GM06990 (cell line): ENCODE measurements around the gene FLT3LG.
A peak's percentile ranks its signal among the peaks of the same experiment; 100 is the strongest.

Experiments used
- DNase-seq: peaks from one replicate; pipeline ENCODE4 v3.0.0-alpha.2; 2011; ENCODE audit not compliant: insufficient read length; ENCODE audit errors: extremely low read depth
- H3K27me3 ChIP-seq: replicated peaks from 2 replicates; pipeline ENCODE4 v1.6.0; 2011; ENCODE audit warnings: low read length; ENCODE audit not compliant: control insufficient read depth, insufficient read depth
- H3K36me3 ChIP-seq: 2 replicates; pipeline ENCODE4 v1.5.1; 2011; ENCODE audit warnings: low read length; ENCODE audit not compliant: control insufficient read depth, insufficient read depth
- H3K4me3 ChIP-seq: replicated peaks from 2 replicates; pipeline ENCODE4 v1.5.1; 2011; ENCODE audit warnings: low read depth, mild to moderate bottlenecking, control low read depth, low read length
- TF ChIP-seq, protein P1 (sequence below): IDR thresholded peaks from 2 replicates; pipeline ENCODE4 v1.5.1; 2011; ENCODE audit warnings: low read length, control low read depth, mild to moderate bottlenecking, inconsistent platforms; ENCODE audit not compliant: insufficient read depth, poor library complexity, severe bottlenecking

The FLT3LG gene

DNA sequence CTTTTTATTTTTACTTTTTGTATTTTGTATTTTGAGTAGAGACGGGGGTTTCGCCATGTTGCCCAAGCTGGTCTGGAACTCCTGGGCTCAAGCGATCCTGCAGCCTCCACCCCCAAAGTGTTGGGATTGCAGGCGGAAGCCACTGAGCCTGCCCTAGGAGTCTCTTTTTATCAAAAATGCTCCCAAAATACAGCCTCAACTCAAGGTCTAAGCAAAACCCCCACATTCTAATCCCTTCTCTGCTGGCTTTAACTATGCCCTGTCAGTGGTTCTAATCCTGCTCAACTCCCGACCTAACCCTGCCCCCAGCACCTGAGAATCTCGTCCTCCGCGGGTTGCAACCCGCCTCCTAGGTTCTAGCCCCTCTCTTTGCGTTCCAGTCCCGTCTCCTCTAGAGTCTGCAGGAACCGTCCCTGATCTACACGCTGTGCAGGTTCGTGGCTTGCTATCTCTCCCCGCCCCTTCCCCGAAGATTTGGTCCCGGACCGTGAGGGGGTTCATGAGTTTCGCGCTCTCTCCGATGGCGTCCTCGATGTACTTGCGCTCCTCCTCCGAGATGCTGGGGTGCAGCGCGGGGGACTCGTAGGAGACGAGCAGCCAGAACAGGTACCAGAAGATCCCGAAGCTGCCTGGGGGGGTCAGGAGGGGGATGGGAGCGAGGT, 40.6 kb upstream of the FLT3LG start:
- H3K4me3 ChIP-seq, result no peak overlapping the region
- H3K27me3 ChIP-seq, result peaks cover 1% of the 10 kb centered on the region
- TF ChIP-seq, protein P1, sequence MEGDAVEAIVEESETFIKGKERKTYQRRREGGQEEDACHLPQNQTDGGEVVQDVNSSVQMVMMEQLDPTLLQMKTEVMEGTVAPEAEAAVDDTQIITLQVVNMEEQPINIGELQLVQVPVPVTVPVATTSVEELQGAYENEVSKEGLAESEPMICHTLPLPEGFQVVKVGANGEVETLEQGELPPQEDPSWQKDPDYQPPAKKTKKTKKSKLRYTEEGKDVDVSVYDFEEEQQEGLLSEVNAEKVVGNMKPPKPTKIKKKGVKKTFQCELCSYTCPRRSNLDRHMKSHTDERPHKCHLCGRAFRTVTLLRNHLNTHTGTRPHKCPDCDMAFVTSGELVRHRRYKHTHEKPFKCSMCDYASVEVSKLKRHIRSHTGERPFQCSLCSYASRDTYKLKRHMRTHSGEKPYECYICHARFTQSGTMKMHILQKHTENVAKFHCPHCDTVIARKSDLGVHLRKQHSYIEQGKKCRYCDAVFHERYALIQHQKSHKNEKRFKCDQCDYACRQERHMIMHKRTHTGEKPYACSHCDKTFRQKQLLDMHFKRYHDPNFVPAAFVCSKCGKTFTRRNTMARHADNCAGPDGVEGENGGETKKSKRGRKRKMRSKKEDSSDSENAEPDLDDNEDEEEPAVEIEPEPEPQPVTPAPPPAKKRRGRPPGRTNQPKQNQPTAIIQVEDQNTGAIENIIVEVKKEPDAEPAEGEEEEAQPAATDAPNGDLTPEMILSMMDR, result no peak
- no peaks in the 10 kb centered on the region for H3K36me3 ChIP-seq
- DNase-seq, result no peak

DNA sequence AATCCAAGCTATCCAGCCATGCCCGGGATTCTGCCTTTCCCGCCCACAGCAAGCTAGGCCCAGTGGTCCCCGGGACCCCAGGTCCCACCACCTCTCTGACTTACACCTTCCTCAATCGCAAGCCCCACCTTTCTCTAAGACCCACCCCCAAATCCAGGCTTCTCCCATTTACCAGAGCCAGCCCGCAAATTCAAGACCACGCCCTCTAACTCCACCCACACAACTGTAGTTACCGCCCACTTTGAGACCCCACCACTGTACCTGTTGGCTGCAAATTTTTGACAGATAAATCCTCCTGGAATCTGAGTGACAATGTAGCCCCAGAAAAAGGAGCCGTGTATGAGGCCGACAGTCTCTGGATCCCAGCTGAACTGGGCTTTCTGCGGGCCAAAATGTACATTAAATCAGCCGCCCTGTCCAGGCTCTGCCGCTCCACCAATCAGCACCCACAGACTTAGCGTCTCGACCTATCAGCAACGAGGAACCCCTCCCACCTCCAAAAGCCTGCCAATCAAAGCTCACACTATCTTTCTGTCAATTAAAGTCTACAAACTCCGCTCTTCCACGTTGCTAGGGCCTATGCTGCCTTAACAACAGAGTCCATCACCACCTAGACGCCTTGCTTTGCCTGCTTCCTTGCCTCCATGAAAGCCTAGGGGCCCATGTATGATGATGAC, 39.0 kb upstream of the FLT3LG start:
- Histone ChIP-seq H3K27me3 (peaks cover 1% of the 10 kb centered on the region; the same call in 1 of the 2 replicates), H3K36me3 (no peaks in the 10 kb centered on the region), H3K4me3 (no peak overlapping the region)
- TF ChIP-seq, protein P1, result no peak
- DNase-seq, result no peak

DNA sequence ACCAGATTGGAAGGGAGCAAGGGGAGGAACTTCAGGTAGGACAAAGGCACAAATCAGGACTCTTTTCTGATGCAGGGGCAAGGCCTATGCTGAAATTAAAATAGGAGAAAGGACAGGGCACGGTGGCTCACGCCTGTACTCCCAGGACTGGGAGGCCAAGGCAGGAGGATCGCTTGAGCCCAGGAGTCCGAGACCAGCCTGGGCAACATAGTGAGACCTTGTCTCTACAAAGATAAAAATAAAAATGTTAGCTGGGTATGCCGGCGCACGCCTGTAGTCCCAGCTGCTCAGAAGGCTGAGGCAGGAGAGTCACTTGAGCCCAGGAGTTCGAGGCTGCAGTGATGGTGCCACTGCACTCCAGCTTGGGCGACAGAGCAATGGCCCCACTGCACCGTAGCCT, 38.3 kb upstream of the FLT3LG start:
- no peak overlapping the region for H3K4me3 ChIP-seq
- H3K27me3 ChIP-seq, result peaks cover 1% of the 10 kb centered on the region; the same call in 1 of the 2 replicates
- TF ChIP-seq, protein P1, result no peak
- H3K36me3 ChIP-seq, result no peaks in the 10 kb centered on the region
- no peak for DNase-seq

DNA sequence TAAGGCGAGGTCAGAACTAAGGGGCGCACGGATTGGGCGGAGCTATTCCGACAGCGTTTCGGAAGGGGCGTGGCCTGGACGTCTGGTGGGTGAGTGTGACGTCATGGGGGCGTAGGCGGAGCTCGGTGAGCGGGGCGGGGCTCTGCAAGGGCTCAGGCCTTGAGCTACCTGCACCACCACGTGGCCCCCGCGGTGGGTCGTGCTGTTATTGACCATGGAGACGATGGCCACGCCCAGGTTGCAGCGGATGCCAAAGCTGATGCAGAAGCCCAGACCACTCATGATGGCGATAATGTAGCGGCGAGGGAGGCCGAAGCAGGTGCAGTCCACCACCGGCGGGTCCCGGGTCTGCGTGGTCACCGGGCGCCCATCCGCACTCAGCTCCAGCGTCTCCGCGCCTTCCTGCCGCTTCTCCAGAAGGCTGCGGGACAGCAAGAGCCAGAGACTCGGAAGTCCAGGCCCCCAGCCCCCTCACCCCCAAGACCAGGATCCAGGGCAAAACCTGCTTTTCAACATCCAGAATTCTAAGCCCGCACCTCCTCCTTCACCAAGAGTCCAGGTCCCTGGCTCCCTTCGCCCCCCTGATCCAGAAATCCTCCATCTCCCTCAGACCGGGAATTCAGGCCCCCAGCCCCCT, 37.5 kb upstream of the FLT3LG start:
- TF ChIP-seq, protein P1, result no peak
- DNase-seq, result peak; percentile 72
- H3K27me3 ChIP-seq, result peaks cover 3% of the 10 kb centered on the region; the same call in 1 of the 2 replicates
- no peaks in the 10 kb centered on the region for H3K36me3 ChIP-seq
- no peak overlapping the region for H3K4me3 ChIP-seq

DNA sequence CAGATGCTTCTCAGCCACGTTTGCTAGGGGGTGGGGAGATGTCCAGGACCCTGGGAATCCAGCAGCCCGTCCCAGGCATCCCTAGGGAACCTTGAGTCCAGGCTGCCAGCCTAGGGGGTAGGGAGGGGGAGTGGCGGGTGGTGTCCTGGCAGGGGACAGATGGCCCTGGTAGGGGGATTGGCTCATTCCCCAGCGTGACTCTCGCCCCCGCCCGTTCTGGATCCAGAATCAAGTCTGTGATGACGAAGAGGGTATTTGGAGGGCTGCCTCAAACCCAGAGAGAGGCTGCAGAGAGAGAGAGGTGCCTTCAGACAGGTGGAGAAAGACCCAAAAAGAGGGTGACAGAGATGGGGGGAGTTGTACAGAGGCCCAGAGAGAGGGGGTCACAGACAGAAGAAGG, 36.8 kb upstream of the FLT3LG start:
- no peak overlapping the region for H3K4me3 ChIP-seq
- TF ChIP-seq, protein P1, result no peak
- peaks cover 3% of the 10 kb centered on the region; the same call in 1 of the 2 replicates for H3K27me3 ChIP-seq
- H3K36me3 ChIP-seq, result no peaks in the 10 kb centered on the region
- no peak for DNase-seq
